NCI-H2107 (cell line): ENCODE measurements around the gene MYH9.
A peak's percentile ranks its signal among the peaks of the same experiment; 100 is the strongest.
"Not testable (repeated sequence)": the region's sequence is repeated elsewhere in the genome, so short reads cannot be mapped to it uniquely, and the experiment has no call there.

Source experiments
- DNase-seq: peaks from one replicate; lab custom pipeline; 2025; lab: John Stamatoyannopoulos, UW

The MYH9 gene

GRCh38 chr22:36387959-36388726, at the start of gene MYH9:
TSS of gene MYH9 (minus strand) at chr22:36387967. CDS start at chr22:36349236, 38,731 bp downstream.
- DNase-seq = peak; percentile 94

DNA sequence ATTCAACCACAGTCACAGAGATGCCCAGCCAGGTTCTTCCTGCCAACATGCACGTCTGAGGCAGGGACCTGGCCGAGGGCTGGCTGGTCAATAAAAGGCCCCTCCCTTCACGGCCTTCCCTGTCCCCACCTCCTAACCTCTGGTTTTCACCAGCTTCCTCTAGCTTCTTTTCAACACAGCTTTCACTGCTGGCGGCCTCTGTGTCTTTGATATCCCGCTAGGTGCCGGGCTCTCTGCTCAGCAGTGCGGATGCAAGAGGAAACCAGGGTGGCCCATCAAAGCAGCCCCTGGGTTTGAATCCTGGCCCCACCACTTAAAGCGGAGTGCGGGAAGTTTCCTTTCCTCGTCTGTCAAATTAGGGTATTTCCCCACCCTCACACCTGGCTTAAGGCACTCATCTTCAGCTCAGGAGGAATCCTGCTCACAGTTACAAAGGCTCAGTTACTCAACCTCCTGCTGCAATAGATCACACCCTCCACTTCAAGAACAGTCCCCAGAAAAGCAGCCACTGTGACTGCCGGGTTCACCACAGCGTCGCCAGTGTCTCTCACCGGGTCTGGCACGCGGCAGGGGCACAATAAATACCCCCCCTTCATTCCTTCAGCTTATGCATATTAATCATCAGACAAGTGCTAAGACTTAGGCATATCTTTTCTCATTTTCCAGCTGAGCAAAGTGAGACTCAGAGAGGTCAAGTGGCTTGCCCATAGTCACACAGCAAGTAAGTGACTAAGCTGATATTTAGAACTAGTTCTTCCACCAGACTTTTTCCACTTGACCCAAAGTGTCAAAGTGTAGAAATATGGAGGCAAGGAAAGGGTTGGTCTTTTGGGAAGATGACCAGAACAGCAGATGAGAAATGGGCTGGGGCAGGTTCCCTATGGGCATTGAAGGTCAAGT, 48.0 kb upstream of the MYH9 start:
- DNase-seq = no peak

DNA sequence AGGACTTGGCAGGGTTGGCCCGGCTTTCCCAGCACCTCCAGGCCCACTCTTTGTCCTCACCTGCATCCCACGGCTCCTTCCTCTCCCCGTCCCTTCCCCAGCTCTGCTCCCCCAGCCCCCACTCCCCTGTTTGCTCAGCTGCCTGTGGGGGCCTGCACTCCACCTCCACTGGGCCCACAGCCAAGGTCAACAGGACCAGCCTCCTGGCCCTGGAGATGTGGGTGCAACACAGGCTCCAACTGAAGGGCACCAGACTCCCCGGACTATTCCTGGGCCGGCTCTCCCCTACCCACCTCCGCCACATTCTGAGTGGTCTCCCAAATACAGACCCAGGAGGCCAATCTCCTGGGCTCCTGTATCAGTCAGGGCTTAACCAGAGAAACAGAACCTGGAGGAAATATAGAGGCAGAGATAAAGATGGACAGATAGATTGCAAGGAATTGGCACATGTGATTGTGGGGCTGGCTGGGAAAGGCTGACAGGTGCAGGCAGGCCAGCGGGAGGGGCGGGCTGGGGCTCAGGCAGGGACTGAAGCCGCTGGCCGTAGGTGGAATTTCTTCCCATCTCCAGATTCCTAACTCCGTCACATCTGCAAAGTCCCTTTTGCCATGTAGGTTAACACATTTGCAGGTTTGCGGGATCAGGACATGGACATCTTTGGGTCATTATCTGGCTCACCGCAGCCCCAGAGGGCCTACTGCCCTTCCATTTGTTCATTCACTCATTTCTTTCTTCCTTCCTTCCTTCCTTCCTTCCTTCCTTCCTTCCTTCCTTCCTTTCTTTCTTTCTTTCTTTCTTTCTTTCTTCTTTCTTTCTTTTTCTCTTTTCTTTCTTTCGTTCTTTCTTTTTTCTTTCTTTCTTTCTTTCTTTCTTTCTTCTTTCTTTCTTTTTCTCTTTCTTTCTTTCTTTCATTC, 45.8 kb upstream of the MYH9 start:
- DNase-seq = no peak

- DNase-seq = no peak
These were observed 45.0 kb upstream of the MYH9 start for GRCh38 chr22:36432592-36433317.

DNA sequence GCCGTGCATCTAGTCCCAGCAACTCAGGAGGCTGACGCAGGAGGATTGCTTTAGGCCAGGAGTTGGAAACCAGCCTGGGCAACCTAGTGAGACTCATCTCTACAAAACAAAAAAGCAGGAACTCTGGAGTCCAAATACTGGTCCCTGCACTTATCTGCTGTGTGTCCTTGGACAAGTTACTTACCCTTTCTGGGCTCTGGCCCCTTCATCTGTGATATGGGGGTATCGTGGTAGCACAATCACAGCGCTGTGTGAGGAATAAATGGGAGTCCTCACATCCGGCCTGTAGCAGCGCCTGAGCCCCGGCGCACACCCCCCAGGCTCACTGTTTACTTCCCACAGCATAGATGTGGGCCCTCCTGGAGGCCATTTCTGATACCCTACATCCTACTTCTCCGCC, 44.2 kb upstream of the MYH9 start:
- no peak for DNase-seq

DNA sequence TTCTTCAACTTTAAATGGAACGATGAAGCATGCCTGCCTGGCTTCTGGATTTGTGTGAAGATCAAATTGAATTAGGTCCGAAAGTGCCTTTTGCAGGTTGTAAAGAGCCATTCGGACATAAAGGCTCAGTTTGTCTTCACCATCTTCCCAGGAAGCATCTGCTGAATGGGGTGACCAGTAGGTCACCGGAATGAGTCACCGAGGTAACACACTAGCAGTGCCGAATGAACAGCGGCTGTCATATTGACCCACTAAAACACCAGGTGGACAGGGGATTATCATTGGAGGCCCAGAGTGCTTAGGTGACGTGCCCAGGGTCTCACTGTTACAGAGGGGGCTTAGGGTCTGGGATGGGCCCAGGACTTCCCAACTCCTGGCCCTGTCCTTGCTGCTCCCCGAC, 43.1 kb upstream of the MYH9 start:
- DNase-seq = no peak

- DNase-seq = not testable (repeated sequence)
These were observed 40.2 kb upstream of the MYH9 start for GRCh38 chr22:36427952-36428351.

DNA sequence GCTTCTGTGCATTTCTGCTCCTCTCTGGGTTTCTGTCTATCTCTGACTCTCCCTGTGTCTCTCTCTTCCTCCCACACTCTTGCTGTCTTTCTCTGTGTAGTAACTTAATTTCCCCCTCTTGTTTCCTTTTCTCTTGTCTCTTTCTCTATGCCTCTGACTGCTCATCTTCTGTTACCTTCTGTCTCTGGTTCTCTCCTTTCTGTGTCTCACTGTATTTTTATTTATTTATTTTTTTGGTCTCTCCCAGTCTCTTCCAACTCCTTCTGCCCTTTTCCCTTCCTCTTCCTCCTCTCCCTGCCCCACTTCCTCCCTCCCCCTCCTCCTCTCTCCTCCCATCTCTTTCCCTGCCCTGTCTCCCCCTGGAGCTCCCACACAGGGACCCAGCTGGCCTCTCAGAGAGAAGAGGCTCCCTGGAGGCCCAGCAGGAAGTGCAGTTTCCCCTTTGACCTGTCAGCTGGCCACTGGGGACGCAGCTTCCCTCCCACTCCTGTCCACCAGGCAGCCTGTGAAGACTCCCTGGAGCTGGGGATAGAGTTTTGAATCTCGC, 38.3 kb upstream of the MYH9 start:
- DNase-seq = no peak

DNA sequence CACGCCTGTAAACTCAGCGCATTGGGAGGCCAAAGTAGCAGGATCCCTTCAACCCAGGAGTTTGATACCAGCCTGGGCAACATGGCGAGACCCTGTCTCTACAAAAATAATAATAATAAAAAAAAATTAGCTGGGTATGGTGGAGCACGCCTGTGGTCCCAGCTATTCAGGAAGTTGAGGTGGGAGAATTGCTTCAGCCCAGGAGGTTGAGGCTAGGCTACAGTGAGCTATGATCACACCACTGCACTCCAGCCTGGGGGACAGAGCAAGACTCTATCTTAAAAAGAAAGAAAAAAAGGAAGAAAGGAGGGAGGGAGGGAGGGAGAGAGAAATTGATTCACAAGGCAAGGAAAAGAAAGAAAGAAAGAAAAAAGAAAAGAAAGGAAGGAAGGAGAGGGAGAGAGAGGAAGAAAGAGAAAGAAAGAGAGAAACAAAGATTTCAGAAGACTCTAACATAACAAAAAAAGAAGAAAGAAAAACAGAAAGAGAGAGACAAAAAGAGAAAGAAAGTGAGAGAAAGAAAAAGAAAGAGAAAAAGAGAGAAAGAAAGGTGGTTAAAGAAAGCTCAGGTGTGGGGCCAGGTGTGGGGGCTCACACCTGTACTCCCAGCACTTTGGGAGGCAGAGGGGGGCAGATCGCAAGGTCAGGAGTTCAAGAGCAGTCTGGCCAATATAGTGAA, 37.3 kb upstream of the MYH9 start:
- no peak for DNase-seq

GRCh38 chr22:36424466-36424865, 36.7 kb upstream of the MYH9 start:
- not testable (repeated sequence) for DNase-seq

- no peak for DNase-seq
These were observed 36.0 kb upstream of the MYH9 start for GRCh38 chr22:36423461-36424404.

DNA sequence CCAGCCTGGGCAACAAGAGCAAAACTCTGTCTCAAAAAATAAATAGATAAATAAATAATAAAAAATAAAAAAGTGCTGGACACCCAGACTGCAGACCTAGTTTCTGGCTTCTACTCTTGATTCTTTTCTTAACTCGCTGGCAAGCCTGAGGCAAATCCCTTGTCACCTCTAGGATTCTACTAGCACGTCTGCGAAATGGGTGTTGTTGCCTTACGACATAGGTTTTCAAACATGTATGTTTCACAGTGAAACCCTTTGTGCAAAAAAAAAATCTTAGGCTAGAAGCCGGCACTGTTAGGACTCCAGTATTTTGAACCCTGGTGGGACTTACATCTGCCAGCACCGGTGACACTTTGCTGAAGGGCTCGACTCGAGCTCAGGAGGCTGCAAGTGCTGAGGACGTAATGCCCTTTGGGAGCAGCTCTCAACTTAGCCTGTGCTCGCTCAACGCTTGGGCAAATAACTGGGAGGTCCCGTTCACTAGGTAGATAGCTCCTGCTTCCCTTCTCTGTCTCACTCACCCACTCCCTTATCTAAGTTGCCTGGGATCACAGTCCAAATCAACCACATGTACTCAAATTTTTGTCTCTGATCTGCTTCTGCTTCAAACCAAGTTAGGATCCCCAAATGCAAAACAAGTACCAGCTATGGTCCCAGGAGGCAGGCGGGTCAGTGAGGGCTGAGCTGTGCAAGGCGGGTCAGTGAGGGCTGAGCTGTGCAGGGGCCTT, 34.7 kb upstream of the MYH9 start:
- no peak for DNase-seq

DNA sequence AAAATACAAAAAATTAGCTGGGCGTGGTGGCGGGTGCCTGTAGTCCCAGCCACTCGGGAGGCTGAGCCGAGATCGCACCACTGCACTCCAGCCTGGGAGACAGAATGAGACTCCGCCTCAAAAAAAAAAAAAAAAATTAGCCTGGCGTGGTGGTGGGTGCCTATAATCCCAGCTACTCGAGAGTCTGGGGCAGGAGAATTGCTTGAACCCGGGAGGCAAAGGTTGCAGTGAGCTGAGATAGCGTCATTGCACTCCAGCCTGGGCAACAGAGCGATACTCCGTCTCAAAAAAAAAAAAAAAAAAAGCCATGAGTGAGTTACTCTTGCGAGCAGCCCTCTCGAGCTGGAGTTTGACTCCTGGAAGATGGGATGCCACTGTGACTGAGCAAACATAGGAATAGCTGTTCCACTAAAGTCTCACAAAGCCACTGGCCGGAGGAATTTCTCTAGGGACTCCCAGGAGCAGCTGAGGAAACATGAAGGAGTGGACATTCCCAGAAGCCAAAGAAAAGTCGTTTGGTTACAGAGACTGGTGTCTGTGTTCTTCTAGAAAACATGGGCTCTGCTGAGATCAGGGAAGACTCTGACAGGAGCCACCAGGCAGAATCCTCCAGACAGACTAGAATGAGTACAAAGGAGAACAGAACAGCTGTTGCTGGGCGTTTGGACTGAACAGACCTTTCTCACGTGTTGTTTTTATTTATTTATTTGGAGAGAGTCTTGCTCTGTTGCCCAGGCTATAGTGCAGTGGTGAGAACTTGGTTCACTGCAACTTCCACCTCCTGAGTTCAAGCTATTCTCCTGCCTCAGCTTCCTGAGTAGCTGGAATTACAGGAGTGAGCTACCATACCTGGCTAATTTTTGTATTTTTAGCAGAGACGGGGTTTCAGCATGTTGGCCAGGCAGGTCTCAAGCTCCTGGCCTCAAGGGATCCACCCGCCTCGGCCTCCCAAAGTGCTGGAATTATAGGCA, 32.4 kb upstream of the MYH9 start:
- no peak for DNase-seq

DNA sequence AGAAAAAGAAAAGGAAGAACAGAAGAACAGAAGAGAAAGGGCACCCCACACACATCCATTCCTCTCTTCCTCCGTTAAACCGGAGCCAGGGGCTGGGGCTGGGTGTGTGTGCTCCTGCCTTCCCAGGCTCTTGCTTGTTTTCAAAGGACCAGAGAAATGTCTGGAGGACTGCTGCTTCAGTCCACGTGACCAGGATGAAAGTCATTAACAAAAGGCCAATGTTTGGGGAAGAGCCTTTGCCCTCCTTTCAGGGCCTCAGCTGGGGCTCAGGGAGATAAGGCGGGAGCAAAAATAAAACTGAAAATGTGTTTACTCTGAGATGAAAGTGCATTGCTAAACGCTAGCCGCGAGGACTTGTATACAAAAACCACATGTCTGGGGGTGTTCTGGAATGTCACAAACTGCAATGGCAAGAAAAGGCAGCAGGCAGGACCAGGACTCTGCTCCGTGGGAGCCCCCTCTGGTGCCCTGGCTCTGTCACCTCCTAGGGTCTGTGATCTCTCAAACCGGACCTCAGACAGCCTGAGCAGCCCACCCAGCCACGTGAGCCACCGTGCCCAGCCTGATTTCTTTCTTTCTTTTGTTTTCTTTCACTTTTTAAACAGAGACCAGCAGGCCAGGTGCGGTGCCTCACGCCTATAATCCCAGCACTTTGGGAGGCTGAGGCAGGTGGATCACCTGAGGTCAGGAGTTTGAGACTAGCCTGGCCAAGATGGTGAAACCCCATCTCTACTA, 31.6 kb upstream of the MYH9 start:
- DNase-seq = no peak

- no peak for DNase-seq
These were observed 29.5 kb upstream of the MYH9 start for GRCh38 chr22:36417281-36417686.

GRCh38 chr22:36415415-36416168, 27.8 kb upstream of the MYH9 start:
- DNase-seq = no peak
